Stimulated activated CD4-positive, alpha-beta T cell treated with anti-CD3 and anti-CD28 coated beads, Interleukin-15, amount 100 ng/mL, for 24 hours (primary cell): ENCODE results near the gene IQCH.
"Not testable (repeated sequence)": the region's sequence is repeated elsewhere in the genome, so short reads cannot be mapped to it uniquely, and the experiment has no call there.

Experiments used
- DNase-seq: peaks from one replicate; pipeline ENCODE4 v3.0.0-alpha.2; 2020

The IQCH gene

GRCh38 chr15:67248011-67248505 lies 6.5 kb upstream of the IQCH start:
- DNase-seq = no peak

GRCh38 chr15:67249830-67250229 lies 4.8 kb upstream of the IQCH start:
- DNase-seq = no peak

DNA sequence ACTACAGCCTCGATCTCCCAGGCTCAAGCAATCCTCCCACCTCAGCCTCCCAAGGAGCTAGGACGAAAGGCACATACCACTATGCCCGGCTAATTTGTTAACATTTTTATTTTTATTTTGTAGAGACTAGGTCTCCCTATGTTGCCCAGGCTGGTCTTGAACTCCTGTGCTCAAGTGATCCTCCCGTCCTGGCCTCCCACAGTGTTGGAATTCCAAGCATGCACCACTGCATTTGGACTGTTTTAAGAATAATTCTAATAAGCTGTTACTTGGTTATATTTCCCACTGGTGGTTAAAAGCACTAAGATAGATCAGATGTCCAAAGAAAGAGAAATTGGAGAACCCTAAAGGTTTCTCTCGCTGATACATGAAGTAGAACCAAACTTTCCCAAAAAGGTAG lies 3.3 kb upstream of the IQCH start:
- DNase-seq = no peak

- no peak for DNase-seq
Observed at GRCh38 chr15:67253101-67253500, 1.5 kb upstream of the IQCH start.

DNA sequence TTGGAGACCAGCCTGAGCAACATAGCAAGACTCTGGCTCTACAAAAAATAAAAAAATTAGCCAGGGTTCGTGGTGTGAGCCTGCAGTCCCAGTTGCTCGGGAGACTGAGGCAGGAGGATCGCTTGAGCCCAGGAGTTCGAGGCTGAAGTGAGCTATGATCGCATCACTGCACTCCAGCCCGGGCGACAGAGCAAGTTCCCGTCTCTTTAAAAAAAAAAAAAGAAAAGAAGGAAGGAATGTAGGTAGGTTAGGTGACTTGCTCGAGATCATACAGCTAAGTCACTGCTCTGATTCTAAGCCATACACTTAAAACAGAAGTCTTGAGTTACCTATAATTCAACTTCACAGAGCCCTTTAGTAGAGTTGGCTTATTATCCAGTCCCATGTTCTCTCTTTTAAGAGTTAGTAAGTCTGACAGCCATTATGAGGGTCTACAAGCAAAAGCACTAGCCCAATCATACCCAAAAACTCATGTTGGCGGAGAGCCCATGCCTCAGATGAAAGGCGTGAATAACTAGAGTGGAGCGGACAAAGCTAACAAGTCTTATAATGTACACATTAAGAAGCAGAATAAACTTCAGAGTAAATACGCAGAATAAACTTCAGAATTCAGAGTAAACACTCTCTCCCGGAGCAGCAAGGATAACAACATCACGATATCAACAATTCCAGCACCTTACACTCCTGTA lies 893 bp upstream of the IQCH start:
- DNase-seq = no peak

GRCh38 chr15:67256051-67256450 lies 1.5 kb downstream of the IQCH start:
- DNase-seq = no peak

DNA sequence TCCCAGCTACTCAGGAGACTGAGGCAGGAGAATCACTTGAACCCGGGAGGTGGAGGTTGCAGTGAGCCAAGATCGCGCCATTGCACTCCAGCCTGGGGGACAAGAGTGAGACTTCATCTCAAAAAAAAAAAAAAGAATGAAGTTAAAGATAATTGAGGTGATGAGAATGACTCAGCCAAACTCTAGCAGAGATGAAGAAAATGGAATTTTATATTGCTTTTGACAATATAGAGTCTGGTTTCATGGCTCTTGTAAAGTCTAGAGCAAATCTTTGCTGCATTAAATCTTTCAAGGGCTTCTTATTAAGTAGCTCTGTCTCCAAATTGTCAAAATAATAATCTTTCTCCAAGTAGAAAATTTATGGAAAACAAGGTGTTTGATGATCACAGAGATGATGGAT lies 3.8 kb downstream of the IQCH start:
- not testable (repeated sequence) for DNase-seq

GRCh38 chr15:67259379-67259778 lies 4.8 kb downstream of the IQCH start:
- DNase-seq = no peak

- no peak for DNase-seq
Observed at GRCh38 chr15:67259806-67260205, 5.2 kb downstream of the IQCH start.

GRCh38 chr15:67266870-67267269 lies 12.3 kb downstream of the IQCH start:
- no peak for DNase-seq

GRCh38 chr15:67267440-67267839 lies 12.9 kb downstream of the IQCH start:
- no peak for DNase-seq

DNA sequence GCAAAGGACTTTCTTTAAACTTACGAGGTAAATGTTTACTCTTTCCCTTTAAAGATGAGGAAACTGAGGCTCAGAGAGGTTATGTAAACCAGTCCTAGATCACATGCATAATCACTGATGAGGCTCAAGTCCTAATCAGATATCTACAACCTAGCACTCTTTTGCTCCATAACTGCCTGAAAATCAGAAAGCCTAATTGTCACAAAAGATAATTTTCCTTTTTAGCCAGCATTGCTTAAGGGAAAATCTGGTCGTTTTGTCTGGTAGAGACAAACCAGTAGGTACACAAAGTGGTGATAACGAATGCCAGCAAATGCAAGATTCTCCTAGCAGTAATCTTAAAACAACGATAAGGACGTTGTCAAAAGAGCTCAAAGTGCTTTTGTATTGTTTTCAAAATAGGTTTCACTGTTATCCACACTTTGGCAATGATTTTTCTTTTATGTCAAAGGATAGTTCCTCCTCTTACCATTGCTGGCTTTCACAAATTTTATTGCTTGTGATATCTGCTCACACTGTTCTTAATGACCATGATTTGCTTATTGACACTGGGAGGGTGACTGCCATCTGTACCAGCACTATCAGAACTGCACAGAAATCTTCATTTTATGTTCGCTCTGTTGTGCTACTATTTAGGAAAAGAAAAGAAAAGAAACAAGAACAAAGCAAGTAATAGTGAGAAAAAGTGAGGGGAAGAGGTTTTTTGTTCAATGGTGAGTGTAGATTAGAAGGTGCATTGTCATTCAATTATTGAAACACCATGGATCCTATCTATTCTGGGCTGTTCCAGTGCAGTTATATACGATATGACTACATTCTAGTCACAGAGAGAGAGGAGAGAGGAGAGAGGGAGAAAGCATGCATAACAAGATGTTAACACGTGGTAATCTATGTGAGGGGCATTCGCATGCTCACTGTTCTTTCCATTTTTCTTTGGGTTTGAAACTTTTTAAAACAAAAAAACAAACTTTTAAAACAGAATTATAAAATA lies 13.7 kb downstream of the IQCH start:
- no peak for DNase-seq

DNA sequence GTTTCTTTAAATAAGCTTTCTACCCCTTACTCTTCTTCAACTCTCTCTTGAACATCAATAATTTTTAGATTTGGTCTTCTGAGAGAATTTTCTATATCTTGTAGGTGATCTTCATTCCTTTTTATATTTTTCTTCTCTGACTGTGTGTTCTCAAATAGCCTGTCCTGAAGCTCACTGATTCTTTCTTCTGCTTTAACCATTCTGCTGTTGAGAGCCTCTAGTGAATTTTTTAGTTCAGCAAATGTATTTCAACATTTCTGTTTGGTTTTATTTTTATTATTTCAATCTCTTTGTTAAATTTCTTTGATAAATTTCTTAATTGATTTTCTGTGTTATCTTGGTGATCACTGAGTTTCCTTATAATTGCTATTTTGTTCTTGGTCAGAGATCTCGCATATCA lies 19.6 kb downstream of the IQCH start:
- DNase-seq = no peak

DNA sequence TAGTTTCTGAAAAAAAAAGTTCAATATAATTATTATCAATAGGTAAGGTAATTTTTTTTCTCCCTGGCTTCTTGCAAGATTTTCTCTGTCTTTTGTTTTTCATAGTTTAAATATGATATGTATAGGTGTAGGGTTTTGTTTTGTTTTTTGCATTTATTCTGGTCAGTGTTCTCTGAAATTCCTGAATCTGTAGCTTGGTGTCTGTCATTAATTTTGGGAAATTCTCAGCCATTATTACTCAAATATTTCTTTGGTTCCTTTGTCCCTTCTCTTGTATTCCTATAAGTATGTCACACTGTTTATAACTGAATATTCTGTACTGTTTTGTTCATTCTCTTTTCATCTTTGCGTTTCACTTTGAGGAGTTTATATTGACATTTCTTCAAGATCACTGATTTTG lies 22.1 kb downstream of the IQCH start:
- no peak for DNase-seq

- no peak for DNase-seq
Observed at GRCh38 chr15:67280217-67280616, 25.6 kb downstream of the IQCH start.

- DNase-seq = no peak
Observed at GRCh38 chr15:67281714-67282113, 27.1 kb downstream of the IQCH start.

DNA sequence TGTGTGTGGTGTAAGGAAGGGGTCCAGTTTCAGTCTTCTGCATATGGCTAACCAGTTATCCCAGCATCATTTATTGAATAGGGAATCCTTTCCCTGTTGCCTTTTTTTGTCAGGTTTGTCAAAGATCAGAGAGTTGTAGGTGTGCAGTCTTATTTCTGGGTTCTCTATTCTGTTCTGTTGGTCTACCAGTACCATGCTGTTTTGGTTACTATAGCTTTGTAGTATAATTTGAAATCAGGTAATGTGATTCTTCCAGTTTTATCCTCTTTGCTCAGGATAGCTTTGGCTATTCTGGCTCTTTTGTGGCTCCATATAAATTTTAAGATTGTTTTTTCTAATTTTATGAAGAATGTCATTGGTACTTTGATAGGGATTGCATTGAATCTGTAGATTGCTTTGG lies 31.0 kb downstream of the IQCH start:
- DNase-seq = not testable (repeated sequence)

DNA sequence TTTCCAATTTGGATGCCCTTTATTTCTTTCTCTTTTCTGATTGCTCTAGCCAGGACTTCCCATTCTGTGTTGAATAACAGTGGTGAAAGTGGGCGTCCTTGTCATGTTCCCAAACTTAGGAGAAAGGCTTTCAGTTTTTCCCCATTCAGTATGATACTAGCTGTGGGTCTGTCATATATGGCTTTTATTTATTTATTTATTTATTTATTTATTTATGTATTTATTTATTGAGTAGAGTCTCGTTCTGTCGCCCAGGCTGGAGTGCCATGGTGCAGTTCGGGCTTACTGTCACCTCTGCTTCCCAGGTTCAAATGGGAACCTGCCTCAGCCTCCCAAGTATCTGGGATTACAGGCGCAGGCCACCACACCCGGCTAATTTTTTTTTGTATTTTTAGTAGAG lies 31.8 kb downstream of the IQCH start:
- not testable (repeated sequence) for DNase-seq

- no peak for DNase-seq
Observed at GRCh38 chr15:67290319-67290718, 35.7 kb downstream of the IQCH start.

DNA sequence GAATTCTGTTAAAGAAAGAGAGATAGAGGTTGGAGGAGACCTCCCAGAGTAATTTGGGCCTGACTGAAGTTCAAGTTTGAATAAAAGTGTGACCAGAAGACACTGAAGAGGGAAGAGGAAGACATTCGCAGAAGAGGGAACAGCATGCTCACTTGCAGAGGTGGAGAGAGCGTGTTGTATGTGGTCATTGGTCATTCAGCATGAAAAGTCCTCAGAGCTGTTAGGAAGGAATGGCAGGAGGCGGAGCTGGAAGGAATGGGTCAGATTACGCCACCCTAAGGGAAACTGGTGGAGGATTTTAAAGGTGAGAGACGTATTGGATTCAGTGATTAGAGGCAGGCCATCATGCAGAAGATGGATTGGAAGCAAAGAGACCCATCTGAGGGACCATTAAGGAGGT lies 41.6 kb downstream of the IQCH start:
- DNase-seq = no peak

GRCh38 chr15:67296684-67297083 lies 42.1 kb downstream of the IQCH start:
- DNase-seq = no peak

DNA sequence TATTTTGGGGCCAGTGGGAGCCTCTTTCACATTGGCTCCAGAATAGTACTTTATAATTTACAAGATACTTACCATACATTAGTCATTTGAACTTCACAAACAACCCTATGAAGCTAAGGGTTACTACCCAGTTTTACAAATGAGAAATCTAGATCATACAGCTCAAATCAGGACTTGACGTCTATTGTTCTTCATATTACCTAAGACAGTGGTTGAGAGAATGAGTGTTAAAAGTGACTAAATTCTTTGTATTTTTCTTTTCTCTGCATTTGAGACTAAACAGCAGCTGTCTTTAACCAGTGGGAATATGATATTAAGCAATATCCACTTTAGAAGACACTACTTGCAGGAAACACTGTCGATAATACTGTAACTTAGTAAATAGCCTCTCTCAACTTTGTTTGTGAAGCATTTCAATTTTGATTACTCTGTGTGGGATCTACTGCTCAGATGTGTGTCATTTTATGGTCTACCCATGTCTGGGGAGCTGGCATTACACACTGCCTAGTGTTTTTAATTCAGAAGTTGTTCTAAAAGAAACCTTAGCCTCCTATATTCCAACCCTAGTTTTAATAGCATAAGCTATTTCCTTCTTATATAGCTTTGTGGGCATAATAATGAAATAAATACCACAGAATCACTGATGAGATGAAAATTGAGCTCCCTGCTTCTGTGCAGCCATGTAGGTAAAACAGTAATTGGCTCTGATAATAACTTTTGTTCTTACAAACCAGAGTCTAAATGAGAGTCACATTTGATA lies 45.9 kb downstream of the IQCH start:
- no peak for DNase-seq
